CD4-positive, alpha-beta T cell treated with Interleukin-4 for 1 hour (primary cell): Measurements from ENCODE around the gene ABL2.
"Not testable (repeated sequence)": the region's sequence is repeated elsewhere in the genome, so short reads cannot be mapped to it uniquely, and the experiment has no call there.

Experiments used
- DNase-seq, 2 donors: peaks; one replicate each; pipeline ENCODE4 v3.0.0-alpha.2; 2020 to 2022

Gene ABL2

GRCh38 chr1:179229214-179230140 is at the start of gene ABL2:
ABL2 (minus strand) TSS chr1:179229677; CDS start chr1:179229397, 280 bp downstream.
- peak; percentile 53 to 63 for DNase-seq

GRCh38 chr1:179278920-179279319 is 49.4 kb upstream of the ABL2 start:
- DNase-seq, result no peak

GRCh38 chr1:179274424-179274823 is 44.9 kb upstream of the ABL2 start:
- DNase-seq, result not testable (repeated sequence)

- DNase-seq, result no peak
Measured at GRCh38 chr1:179269071-179269470, 39.6 kb upstream of the ABL2 start.

- DNase-seq, result no peak
Measured at GRCh38 chr1:179264507-179264906, 35.0 kb upstream of the ABL2 start.

- DNase-seq, result no peak
Measured at GRCh38 chr1:179263121-179263520, 33.6 kb upstream of the ABL2 start.

- DNase-seq, result no peak
Measured at GRCh38 chr1:179262183-179262582, 32.7 kb upstream of the ABL2 start.

- DNase-seq, result no peak
Measured at GRCh38 chr1:179253286-179253972, 24.0 kb upstream of the ABL2 start.

GRCh38 chr1:179252606-179253005 is 23.1 kb upstream of the ABL2 start:
- no peak for DNase-seq

- peak in 1 of 2 donors; percentile 38 for DNase-seq
Measured at GRCh38 chr1:179251675-179252074, 22.2 kb upstream of the ABL2 start.

GRCh38 chr1:179247923-179248322 is 18.4 kb upstream of the ABL2 start:
- no peak for DNase-seq

GRCh38 chr1:179245426-179245825 is 15.9 kb upstream of the ABL2 start:
- not testable (repeated sequence) for DNase-seq

GRCh38 chr1:179241530-179242097 is 12.1 kb upstream of the ABL2 start:
- DNase-seq, result no peak

- no peak for DNase-seq
Measured at GRCh38 chr1:179237222-179237621, 7.7 kb upstream of the ABL2 start.

GRCh38 chr1:179234863-179235262 is 5.4 kb upstream of the ABL2 start:
- no peak for DNase-seq

GRCh38 chr1:179231923-179232322 is 2.4 kb upstream of the ABL2 start:
- no peak for DNase-seq

GRCh38 chr1:179230721-179231120 is 1.2 kb upstream of the ABL2 start:
- DNase-seq, result no peak

- no peak for DNase-seq
Measured at GRCh38 chr1:179230251-179230650, 774 bp upstream of the ABL2 start.

- DNase-seq, result peak in 1 of 2 donors; percentile 9
Measured at GRCh38 chr1:179228783-179229213, 679 bp downstream of the ABL2 start.

- DNase-seq, result no peak
Measured at GRCh38 chr1:179226738-179227137, 2.7 kb downstream of the ABL2 start.

- not testable (repeated sequence) for DNase-seq
Measured at GRCh38 chr1:179224466-179224865, 5.0 kb downstream of the ABL2 start.

GRCh38 chr1:179221121-179221520 is 8.4 kb downstream of the ABL2 start:
- not testable (repeated sequence) for DNase-seq

- DNase-seq, result no peak
Measured at GRCh38 chr1:179217943-179218507, 11.5 kb downstream of the ABL2 start.
